Peyer's patch (tissue), 4 donors: ENCODE data around the gene FRMD1.

ENCODE experiments used
- POLR2A ChIP-seq, 2 donors: fragments of 450-650 bp; IDR thresholded peaks; one replicate each; pipeline ENCODE4 v1.5.1; 2017; ENCODE audit warnings: antibody characterized with exemption in 2 of 2, mild to moderate bottlenecking in 2 of 2, moderate library complexity in 2 of 2
- TF ChIP-seq, protein P1 (sequence below), 6 experiments: fragments of 450-650 bp in 4 of 6; fragments of 200-600 bp in 2 of 6; sonication (generic) in 1 of 6; IDR thresholded peaks; one replicate each; pipeline ENCODE4 v1.5.1; 2017 to 2019; ENCODE audit warnings: antibody characterized with exemption in 6 of 6, mild to moderate bottlenecking in 3 of 6, moderate library complexity in 1 of 6

DNA sequence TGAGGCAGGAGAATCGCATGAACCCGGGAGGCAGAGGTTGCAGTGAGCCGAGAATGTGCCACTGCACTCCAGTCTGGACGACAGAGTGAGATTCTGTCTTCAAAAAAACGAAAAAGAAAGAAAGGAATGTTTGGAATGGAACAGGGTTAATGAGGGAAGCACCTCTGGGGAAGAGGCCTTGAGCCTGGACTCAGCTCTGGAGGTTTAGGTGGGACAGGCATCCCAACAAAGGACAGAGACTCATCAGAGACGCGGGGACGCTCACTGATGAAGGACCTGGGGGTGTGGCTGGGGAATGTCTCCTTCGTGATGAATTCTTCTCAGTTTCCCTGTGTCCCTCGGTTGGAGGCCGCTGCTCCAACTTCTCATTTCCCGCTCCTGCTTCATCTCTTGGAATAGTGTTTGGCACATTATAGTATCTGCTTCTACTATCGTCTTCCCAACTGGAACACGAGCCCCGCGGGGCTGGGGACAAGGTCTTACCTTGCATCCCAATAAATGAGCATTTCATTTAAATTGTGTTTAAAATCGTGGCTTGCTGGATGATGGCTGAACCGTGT, 54.0 kb downstream of the FRMD1 start:
- TF ChIP-seq POLR2A (IDR thresholded peaks at IDR 0.05): no peak
- TF ChIP-seq, protein P1, sequence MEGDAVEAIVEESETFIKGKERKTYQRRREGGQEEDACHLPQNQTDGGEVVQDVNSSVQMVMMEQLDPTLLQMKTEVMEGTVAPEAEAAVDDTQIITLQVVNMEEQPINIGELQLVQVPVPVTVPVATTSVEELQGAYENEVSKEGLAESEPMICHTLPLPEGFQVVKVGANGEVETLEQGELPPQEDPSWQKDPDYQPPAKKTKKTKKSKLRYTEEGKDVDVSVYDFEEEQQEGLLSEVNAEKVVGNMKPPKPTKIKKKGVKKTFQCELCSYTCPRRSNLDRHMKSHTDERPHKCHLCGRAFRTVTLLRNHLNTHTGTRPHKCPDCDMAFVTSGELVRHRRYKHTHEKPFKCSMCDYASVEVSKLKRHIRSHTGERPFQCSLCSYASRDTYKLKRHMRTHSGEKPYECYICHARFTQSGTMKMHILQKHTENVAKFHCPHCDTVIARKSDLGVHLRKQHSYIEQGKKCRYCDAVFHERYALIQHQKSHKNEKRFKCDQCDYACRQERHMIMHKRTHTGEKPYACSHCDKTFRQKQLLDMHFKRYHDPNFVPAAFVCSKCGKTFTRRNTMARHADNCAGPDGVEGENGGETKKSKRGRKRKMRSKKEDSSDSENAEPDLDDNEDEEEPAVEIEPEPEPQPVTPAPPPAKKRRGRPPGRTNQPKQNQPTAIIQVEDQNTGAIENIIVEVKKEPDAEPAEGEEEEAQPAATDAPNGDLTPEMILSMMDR (IDR thresholded peaks at IDR 0.05): no peak
